ENCODE data around the gene TM4SF4. TPM values are rescaled to one million over a fixed set of nuclear protein-coding genes. Genes with fewer than 3 reads are reported as not detected.
"Not testable (repeated sequence)": the region's sequence is repeated elsewhere in the genome, so short reads cannot be mapped to it uniquely, and the experiment has no call there.

Gene TM4SF4
- 0.22 TPM in 1 of 2 replicates, not detected in the other for total RNA-seq

- DNase-seq (ENCODE audit: low read depth in 2 of 2): no peak
These were observed at the start of gene TM4SF4 for GRCh38 chr3:149474250-149474817. Gene TM4SF4, plus strand, starts transcription at chr3:149474697. Its CDS starts 181 bp downstream, at chr3:149474878.

GRCh38 chr3:149424918-149425317, 49.6 kb upstream of the TM4SF4 start:
- DNase-seq (ENCODE audit: low read depth in 2 of 2): peak; percentile 51 to 75

DNA sequence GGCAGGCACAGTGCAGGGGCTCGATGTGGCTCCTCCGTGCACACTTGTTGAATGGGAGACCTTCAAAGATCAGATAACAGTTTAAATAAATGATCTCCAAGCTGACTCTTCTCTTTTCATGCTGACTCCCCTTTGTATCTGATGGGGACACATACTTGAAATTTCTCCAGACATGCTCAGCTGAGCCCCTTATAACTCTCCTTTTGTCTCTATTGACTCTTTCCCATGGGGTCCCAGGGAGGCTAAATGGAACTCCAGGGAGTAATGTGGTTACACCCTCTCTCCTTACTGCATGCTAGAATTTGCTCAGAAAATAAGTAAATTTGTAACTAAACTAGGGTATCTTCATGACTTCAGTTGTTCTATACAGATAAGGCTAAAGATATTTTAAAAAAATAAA, 48.2 kb upstream of the TM4SF4 start:
- DNase-seq (ENCODE audit: low read depth in 2 of 2): no peak

- no peak for DNase-seq (ENCODE audit: low read depth in 2 of 2)
These were observed 46.4 kb upstream of the TM4SF4 start for GRCh38 chr3:149428087-149428486.

DNA sequence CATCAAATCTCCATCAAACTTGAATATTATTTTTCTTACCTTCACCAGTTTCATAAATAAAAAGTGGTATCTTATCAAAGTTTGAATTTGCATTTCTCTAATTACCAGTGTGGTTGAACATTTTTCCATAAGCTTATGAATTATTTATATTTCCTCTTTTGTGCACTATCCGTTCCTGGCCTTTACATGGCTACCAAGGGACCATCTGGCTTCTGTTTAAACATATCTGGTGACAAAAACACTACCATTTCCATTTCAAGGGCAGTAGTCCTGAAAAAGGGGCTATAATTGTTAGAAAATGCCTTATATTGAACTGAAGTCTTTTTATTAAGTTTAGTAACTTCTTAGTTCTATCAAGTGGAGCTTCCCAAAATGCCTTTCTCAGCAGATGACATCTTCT, 44.3 kb upstream of the TM4SF4 start:
- DNase-seq (ENCODE audit: low read depth in 2 of 2): no peak

DNA sequence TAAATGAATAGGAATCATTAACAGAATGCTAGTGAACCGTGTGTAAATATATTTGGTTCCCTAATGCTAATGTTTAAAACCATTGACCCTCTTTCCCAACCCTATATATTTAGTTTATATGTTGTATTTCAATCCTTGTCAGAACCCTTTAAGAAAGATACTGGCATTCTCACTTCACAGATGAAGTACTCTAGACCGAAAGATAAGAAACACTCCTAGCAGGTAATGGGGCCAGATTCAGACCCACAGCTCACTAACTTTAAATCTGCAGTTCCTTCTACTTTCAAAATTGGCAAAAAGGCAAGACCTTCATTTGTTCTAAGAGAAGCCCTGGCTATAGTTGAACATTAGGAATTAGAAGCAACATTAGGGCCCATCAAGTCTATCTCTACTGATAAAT, 42.3 kb upstream of the TM4SF4 start:
- DNase-seq (ENCODE audit: low read depth in 2 of 2): no peak

DNA sequence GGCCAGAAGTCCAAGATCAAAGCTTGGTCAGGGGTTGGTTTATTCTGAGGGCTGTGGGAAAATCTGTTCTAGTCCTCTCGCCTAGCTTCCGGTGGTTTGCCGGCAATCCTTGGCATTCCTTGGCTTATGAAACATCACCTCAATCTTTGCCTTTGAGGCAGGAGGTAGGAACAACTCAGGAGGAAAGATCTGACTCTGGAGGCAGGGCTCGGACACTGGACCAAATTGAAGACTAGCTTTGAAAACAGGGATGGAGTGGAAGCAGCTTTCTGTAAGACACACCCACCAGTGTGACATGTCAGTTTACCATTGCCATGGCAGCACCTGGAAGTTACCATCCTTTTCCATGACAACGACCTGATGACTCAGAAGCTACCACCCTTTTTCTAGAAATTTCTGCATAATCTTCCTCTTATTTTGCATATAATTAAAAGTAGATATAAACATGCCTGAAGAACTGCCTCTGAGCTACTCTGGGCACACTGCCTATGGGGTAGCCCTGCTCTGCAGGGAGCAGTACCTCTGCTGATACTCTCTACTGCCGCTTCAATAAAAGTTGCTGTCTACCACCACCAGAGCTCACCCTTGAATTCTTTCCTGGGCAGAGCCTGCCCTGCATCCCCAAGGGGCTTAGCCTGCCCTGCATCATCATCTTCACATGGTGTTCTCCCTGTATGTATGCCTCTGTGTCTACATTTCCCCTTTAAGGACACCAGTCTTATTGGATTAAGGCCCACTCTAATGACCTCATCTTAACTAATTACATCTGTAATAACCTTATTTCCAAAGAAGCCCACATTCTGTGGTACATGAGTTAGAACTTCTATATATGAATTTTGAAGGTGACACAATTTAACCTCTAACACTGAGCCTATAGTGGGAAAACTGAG, 38.3 kb upstream of the TM4SF4 start:
- peak in 1 of 2 donors; percentile 19 for DNase-seq (ENCODE audit: low read depth in 2 of 2)

- DNase-seq (ENCODE audit: low read depth in 2 of 2): no peak
These were observed 37.2 kb upstream of the TM4SF4 start for GRCh38 chr3:149437286-149437685.

GRCh38 chr3:149437710-149438109, 36.8 kb upstream of the TM4SF4 start:
- DNase-seq (ENCODE audit: low read depth in 2 of 2): no peak

DNA sequence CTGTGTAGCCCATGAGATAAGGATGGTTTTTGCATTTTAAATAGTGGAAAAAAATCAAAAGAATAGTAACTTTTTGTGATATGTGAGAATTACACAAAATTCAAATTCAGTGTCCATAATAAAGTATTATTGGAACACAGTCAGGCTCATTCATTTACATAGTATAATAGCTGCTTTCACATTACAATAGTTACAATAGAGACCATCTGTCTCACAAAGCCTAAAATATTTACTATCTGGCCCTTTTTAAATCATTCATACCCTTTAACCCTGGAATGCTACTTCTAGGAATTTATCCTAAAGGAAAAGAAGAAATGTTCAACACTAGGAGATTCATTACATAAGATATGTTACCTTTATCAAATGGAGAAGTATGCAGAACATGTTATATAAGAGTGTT, 35.5 kb upstream of the TM4SF4 start:
- no peak for DNase-seq (ENCODE audit: low read depth in 2 of 2)

DNA sequence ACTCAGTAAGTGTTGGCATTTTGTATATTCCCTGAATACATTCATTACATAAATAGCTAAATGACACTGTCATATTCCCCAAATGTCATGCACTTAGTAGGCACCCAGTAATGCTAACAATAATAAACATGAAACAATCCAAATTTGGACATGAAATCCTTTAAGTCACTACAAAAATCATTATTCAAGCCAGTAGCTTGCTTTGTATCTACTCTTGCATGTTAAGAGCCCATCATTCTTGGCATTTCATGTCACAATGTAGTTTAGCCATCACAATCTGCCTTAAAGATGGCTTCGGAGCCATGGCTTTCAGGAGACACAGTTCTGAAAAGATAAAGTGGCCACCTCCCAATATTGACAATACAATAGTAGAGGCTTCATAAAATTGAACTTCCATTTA, 32.9 kb upstream of the TM4SF4 start:
- no peak for DNase-seq (ENCODE audit: low read depth in 2 of 2)

- DNase-seq (ENCODE audit: low read depth in 2 of 2): no peak
These were observed 32.5 kb upstream of the TM4SF4 start for GRCh38 chr3:149442043-149442442.

DNA sequence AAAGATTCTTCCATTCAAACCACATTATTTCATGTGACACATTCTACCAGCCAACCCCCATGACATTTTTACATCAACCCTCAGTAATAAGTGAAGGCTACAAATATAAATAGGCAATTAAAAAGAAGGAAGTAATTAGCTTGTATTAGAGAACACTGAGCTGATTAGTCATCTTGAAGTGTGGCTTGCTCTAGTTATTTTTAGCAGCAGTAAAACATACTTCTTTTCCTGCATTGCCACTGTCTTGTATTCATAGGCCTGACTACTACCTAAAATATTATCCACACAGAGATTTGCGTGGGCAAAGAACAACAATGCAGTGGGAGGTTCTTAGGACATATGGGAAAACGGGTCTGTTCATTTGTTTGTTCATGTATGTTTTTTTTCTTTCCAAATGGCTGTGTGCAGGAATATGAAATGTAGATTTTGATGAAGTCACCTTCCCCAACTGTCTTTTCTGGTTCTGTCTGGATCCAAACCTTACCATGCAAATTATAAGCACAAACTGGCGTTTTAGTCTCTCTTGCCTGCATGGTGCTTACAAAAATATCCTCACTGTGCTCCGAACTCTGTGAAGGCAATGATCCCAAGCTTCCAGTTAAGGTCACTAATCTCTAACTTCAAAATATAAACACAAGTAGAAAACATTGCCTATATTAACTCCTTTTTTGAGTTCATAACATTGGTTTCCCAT, 31.5 kb upstream of the TM4SF4 start:
- peak in 1 of 2 donors; percentile 26 for DNase-seq (ENCODE audit: low read depth in 2 of 2)

GRCh38 chr3:149443545-149443912, 31.0 kb upstream of the TM4SF4 start:
- no peak for DNase-seq (ENCODE audit: low read depth in 2 of 2)

GRCh38 chr3:149444867-149445266, 29.6 kb upstream of the TM4SF4 start:
- DNase-seq (ENCODE audit: low read depth in 2 of 2): not testable (repeated sequence)

DNA sequence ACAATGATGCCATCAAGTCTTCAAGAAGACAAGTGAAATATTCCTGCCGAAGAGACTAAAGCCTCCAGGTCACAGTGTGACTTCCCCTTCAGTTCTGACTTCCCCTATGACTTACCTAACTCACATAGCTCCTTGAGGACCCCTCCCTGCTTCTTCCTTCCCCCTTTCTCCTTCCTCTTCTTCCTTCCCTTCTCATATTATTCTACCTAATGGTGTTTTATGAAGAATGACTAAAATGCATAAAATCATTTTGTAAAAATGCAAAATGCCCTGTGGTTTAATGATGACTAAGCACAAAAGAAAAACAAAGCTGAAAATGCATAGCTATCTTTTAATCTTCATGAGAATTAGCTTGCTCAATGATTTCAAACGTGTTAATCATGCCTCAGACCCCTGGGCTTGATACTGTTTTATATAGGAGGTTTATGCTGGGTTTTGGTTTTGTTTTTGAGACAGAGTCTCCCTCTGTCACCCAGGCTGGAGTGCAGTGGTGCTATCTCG, 26.1 kb upstream of the TM4SF4 start:
- peak in 1 of 2 donors; percentile 15 for DNase-seq (ENCODE audit: low read depth in 2 of 2)

DNA sequence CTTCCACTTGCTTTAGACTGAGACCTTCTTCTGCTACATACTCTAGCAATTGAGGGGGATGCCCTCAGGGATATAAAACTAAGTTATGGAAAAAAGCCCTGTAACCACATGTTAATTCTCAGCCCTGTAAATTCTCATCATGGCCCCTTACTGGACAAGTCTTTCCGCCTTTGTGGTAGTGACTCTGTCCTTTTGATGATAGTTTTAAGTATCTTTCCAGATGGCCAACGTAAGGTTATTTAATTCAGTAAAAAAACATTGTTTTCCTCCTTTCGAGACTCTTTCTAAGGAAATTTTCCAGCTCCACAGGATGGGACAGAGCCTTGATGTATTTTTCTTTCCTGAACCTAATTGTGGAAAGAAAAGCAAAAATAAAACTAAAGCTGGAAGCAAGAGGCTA, 25.3 kb upstream of the TM4SF4 start:
- DNase-seq (ENCODE audit: low read depth in 2 of 2): no peak

DNA sequence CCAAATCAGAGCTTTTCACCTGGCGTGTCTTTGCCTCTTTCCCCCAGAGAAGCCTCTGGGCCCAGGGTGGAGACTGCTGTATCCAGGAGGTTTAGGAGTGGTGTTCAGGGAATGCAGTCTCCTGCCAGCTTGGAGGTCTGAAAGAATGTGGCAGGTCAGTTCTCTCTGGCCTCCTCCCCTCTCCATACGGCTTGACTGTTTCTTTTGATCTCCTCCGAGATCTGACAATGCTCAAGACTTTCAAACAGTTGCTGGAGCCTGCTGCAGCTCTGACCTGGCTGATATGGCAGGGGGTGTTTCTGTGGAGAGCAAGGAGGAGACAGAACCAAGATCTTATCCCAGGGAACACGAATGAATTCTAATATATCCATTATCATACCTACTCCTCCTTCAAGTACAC, 24.7 kb upstream of the TM4SF4 start:
- DNase-seq (ENCODE audit: low read depth in 2 of 2): no peak

DNA sequence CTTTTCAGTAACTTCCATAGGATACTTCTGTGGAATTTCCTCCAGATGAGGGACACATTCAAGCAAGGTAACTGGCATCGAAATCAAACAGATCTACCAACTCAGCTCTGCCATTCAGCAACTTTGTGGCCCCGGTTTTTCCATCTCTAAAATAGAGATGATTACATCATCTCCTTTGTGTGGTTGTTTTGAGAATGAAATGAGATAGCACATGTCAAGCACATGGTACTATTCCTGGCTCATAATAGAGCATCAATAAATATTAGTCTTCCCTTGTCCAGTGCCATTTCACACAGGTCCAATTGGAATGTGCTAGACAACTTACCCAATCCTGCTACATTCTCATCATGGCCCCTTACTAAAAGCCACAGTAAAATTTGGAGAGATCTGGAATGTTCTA, 24.2 kb upstream of the TM4SF4 start:
- peak; percentile 18 to 22 for DNase-seq (ENCODE audit: low read depth in 2 of 2)

DNA sequence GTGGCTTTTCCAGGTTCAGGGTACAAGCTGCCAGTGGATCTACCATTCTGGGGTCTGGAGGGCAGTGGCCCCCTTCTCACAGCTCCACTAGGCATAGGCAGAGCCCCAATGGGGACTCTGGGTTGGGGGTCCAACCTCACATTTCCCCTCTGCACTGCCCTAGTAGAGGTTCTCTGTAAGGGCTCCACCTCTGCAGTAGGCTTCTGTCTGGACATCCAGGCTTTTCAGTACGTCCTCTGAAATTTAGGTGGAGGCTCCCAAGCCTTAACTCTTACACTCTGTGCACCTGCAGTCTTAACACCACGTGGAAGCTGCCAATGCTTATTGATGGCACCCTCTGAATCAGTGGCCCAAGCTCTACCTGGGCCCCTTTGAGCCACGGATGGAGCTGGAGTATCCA, 22.5 kb upstream of the TM4SF4 start:
- no peak for DNase-seq (ENCODE audit: low read depth in 2 of 2)

- DNase-seq (ENCODE audit: low read depth in 2 of 2): no peak
These were observed 21.2 kb upstream of the TM4SF4 start for GRCh38 chr3:149453140-149453805.

GRCh38 chr3:149454746-149455145, 19.8 kb upstream of the TM4SF4 start:
- DNase-seq (ENCODE audit: low read depth in 2 of 2): no peak
